Smooth muscle cell of the brain vasculature (primary cell): Measurements from ENCODE around the gene TERF2IP.

Experiments
- DNase-seq: peaks from one replicate; pipeline ENCODE4 v3.0.0-alpha.2; 2012; ENCODE audit warnings: low read depth, low spot score

Gene TERF2IP

DNA sequence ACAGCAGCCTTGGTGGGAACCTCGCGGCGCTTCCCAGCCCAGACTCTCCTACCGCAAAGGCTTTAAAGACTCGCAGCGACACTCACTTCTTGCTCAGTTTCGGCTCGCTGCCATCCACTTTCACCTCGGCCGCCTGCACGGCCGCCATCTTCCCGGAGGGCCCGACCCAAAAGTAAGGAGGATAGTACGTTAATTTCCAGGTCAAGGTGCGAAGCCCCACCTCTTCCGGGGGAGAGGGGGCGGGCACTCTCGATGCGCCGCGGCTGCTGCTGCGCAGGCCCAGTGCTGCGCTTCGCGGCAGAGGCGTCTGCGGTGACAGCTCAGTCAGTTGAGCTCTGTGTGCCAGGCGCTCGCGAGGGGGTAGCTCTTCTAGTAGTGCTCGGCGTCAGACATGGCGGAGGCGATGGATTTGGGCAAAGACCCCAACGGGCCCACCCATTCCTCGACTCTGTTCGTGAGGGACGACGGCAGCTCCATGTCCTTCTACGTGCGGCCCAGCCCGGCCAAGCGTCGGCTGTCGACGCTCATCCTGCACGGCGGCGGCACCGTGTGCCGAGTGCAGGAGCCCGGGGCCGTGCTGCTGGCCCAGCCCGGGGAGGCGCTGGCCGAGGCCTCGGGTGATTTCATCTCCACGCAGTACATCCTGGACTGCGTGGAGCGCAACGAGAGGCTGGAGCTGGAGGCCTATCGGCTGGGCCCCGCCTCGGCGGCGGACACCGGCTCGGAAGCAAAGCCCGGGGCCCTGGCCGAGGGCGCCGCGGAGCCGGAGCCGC, at the start of gene TERF2IP, which contains the start of gene KARS1:
TSS of gene TERF2IP (plus strand) at position 282 of the 773 bp plus-strand sequence. CDS start at position 392, 110 bp downstream.
TSS of gene KARS1 (minus strand) at position 174 of the 773 bp plus-strand sequence. CDS start at position 148, 26 bp downstream.
- DNase-seq: peak; percentile 70

GRCh38 chr16:75599452-75600277, 47.9 kb upstream of the TERF2IP start:
- no peak for DNase-seq

- DNase-seq: no peak
Observed at GRCh38 chr16:75603241-75603640, 44.3 kb upstream of the TERF2IP start.

DNA sequence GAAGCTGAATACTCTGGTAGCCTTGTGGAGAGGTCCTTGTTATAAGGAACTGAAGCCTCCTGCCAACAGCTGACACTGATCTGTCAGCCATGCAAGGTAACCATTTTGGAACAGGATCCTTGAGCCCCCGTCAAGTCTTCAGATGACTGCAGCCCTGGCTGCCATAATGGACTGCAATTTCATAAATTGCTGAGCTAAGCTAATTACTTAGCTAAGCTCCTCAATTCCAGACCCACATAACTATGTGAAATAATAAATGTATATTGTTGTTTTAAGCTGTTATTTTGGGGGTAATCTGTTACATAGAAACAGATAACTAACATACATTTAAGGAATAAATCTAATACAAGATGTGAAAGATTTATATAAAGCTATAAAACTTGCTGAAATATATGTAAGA, 41.1 kb upstream of the TERF2IP start:
- DNase-seq: no peak

- DNase-seq: peak; percentile 17
Observed at GRCh38 chr16:75614066-75614897, 33.3 kb upstream of the TERF2IP start.

DNA sequence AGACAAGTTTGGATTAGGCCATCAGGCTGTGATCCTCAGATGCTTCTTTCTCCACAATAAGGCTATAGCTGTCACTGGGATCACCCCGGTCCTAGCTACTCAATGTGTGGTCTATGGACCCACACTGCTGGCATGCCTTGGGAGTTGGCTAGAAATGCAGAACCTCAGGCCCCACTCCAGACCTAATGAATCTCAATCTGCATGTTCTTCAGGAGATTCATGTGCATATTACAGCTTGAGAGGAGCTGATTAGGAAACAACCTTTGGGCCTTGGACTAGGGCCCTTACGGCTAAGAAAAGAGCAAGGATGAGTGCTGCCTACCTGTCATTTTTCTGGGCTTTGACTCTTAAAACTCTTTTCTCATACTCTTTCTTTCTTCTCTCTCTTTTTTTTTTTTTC, 32.0 kb upstream of the TERF2IP start:
- no peak for DNase-seq

GRCh38 chr16:75616521-75617010, 31.0 kb upstream of the TERF2IP start:
- DNase-seq: no peak

GRCh38 chr16:75617121-75617520, 30.5 kb upstream of the TERF2IP start:
- no peak for DNase-seq

DNA sequence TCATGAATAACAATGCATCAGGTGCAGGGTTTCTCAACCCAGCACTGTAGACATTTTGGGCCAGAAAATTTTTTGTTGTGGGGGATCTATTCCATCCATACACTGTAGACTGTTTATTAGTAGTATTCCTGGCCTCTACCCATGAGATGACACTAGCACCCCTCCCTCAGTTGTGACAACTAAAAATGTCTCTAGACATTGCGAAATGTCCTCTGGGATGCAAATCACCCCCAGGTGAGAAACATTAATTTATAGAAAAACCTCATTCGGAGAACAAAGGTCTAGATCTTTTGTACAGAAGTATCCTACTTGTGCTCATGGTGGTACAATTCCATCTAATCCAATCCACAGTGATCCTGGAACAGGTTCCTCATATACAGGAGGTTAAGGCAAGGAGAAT, 28.8 kb upstream of the TERF2IP start:
- DNase-seq: no peak

DNA sequence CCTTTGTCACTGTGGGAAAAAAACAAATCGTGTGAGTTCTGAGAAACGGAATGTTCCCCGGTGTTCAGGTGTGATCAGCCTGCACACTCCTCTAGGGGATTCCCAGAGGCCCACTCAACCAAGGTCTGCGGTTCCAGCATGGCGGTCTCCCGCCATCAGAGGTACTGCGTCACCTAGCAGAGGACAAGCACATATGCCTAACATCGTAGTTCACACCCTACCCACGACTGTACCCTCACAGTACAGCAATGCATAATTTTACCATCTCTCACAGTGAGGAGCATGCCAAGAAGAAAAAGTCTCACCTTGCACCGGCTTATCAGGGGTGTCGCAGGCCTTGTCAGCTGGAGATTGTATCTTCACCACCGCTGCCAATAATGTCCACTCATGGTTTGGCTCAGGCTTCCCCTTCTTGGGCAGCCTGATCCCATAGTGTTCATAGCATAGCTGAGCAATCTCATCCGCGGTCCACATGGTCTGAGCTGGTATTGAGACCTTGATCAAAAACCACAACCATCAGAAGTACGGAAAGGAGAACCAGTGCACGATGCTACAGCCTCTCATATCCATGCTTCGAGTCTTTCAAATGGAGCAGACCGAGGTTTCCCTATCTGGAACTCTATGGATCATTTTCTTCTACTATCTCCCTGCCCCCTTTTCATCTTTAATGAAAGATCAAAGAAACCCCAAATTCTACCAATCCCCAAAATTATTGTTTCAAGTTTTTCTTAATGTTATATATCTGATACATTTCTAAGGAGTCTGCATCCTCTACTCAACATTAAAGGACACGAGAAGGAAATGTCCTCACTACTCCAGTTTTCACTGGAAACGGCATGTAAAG, 27.0 kb upstream of the TERF2IP start:
- no peak for DNase-seq

DNA sequence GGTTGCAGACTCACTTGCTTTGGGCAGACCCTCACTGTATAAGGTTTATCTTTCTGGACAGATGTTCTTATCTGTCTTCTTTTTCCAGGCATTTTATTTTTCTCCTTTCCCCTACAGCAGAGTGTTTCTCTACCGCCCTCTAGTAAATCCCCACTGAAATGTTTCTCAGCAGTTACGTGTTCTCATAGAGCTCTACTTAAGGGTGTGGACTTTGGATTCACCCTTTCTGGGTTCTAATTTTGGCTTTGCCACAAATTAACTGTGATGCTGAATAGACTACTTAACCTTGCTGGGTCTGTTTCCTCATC, 26.4 kb upstream of the TERF2IP start:
- DNase-seq: no peak

DNA sequence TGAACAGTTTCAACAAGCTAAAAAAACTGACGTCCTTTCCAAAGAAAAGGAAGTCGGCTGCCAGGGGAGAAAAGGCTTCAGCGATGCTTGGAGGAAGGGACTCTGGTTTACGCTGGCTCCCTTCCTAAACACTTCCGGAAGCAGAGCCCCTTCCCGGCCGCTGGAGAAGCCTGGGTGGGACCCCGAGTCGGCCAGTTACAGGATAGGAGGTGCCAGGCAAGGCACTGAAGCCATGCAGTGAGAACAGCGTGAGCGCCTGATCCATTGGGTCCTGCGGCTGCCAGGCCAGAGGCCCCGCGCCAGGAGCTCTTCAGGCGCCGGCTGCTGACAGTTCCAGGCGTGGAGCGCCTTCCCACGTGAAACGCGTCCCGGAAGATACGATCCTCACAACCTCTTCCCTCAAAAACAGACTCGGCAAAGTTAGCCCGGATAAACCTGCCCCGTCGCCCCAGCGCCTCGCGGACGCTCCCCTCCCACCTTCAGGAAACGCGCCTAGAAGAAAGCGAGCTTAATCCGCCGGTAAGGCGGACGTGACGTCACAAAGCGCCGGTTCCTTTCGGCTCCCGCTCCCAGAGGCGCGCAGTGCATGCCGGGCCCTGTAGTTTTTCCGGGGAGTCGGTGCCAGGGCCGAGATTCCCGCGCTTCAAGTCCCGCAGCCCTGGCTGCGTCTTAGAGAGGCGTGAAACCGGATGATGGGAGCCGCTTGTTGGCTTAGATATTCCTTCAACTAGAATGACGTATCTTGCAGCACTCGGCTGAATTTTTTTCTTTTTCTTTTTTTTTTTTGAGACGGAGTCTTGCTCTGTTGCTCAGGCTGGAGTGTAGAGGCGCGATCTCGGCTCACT, 24.6 kb upstream of the TERF2IP start, which contains the start of gene ADAT1:
TSS of gene ADAT1 (minus strand) at position 521 of the 845 bp plus-strand sequence. CDS start 2,482 bp downstream, outside the sequence.
- peak; percentile 96 for DNase-seq

GRCh38 chr16:75624921-75625334, 22.6 kb upstream of the TERF2IP start:
- no peak for DNase-seq

DNA sequence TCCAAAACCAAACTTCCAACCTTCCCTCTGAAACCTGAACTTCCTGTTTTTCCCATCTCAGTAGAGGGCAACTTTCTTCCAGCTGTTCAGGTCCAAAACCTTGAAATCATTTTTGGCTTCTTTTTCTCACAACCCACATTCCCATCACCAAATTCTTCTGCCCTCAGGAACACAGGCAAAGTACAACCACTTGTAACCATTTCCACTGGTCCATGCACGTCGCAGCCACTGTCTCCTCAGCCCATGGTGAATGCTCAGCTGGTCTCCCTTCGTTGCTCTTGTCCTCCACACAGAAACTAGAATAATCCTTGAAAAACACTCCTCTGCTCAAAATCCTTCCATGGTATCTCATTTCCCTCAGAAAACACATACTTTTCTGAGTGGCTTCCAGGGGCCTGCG, 20.8 kb upstream of the TERF2IP start:
- DNase-seq: no peak

DNA sequence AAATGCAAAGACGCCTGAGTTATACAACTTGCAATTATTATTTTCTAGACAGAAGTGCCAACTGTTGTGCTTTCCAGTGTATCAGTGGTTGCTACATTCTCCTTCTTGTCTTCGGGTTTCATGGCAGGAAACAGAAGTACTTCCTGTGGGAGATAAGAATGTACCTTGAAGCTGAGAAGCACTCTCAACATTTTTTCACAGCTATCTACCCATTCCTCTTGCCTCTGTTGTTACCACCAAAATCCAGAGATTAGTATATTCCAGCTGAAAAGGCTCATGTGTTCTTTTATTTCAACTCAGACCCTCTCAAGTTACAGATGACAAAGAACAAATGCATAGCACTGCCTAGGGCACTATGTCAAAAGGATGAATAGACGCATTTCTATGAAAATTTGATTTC, 19.7 kb upstream of the TERF2IP start:
- DNase-seq: no peak

- no peak for DNase-seq
Observed at GRCh38 chr16:75628351-75628750, 19.2 kb upstream of the TERF2IP start.

DNA sequence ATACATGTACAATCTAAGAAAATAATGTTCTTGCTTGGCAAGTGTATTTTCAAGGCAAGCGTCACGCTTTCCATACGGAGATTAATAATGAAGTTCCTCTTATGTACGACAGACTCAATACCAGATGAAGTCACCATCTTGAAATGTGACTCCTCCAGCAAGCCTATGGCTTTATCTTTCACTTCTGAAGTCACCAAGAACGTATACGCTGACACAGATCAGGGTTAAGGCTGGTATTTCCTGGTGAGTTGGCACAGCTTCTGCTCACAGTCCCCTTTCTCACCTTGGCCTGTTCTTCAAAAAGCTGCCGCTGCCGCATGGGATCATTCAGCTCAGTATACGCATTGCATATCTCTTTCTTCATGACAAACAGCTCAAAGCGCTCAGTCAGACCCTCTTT, 18.4 kb upstream of the TERF2IP start:
- DNase-seq: no peak

DNA sequence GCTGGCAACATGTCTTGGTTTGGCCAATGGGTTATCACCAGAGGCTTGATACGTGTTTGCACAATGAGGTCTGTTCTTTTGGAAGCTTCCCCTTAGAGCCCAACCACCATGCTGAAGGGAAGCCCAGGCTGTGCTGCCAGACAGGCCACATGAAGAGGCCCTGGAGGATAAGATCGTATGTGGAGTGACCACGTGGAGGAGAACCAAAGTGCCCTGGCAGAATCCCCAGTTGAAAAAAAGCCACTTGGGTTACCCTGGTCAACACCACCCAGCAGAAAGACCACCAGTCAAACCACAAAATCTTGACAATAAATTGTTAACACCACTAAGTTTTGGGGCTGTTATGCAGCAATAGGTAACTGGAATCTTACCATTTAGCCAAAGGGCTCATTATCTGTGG, 17.5 kb upstream of the TERF2IP start:
- DNase-seq: no peak

GRCh38 chr16:75632857-75633256, 14.7 kb upstream of the TERF2IP start:
- DNase-seq: no peak

GRCh38 chr16:75635036-75635435, 12.5 kb upstream of the TERF2IP start:
- no peak for DNase-seq
